GM18870 (cell line): ENCODE measurements around the gene QSOX2.

Source experiments
- ATAC-seq: cut with Tn5 transposase; IDR thresholded peaks from one replicate; pipeline ENCODE4 v1.9.1; 2021; ENCODE audit warnings: moderate library complexity; ENCODE audit not compliant: unreplicated experiment

The QSOX2 gene

DNA sequence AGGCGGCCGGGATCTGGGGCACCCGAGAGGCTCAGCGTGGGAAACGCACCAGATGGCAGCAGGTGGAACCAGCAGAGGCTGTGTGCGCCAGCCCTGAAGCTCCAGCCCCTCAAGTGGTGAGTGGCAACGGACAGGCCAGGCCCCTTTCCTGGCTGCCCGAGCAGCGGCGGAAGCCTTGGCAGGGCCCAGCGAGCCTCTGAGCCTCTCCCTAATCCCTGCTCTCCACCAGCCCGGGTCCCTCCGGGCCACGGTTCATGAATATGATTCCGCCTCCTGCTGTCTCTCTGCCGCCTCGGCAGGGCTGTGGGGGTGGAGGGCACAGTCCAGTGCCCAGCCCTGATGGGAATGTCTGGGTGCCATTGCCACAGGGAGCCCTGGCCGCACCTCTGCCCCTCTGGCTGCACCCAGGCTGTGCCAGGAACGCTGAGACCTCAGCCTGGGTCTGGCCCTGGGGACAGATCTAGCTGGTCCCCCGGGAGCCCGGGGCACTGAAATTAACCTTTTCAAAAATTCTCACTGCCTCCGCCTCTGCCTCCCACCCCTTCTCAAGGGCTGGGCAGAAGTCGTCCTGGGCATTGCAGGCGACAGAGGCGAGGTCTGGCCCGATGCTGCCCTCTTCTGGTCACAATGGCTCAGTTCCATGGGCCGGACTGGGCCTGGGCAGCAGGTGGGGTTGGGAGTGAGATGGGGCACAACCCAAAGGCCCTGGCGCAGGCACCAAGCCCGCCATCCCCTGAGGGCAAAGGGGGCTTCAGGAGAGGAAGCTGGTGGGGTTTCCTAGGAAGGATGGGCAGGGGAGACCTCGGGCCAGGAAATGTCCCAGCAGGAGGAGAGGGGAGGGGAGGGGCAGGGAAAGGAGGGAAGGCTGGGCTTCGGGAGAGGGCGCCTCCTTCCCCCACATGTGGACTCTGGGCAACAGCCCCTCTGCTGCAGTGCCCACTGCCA, 38.0 kb upstream of the QSOX2 start:
- ATAC-seq: peak; percentile 61

DNA sequence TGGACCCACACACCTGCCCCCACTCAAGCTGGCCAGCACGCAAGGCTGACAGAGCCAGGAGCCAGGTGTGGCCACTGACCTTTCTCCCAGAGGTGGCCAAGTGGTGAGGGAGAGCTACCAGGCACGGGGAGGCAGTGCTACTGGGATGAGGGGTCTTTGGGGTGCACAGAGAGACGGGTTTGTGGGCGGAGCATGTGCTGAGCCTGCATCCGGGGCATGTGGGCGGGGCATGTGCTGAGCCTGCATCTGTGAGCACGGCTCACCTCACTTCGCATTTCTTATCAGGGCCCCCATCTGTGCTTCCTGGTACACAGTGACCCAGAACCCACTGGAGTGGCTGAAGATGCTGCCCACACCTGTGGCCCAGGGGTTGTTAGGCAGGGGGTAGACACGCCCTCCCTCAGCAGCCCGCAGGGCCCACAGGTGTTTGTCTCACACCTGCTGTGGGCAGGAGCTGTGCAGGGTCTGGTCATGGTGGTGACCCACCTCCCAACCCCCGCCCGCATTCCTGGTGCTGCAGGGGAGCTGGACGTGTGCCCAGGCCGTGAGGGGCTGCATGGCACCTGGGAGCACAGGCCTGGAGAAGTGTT, 36.8 kb upstream of the QSOX2 start:
- no peak for ATAC-seq

DNA sequence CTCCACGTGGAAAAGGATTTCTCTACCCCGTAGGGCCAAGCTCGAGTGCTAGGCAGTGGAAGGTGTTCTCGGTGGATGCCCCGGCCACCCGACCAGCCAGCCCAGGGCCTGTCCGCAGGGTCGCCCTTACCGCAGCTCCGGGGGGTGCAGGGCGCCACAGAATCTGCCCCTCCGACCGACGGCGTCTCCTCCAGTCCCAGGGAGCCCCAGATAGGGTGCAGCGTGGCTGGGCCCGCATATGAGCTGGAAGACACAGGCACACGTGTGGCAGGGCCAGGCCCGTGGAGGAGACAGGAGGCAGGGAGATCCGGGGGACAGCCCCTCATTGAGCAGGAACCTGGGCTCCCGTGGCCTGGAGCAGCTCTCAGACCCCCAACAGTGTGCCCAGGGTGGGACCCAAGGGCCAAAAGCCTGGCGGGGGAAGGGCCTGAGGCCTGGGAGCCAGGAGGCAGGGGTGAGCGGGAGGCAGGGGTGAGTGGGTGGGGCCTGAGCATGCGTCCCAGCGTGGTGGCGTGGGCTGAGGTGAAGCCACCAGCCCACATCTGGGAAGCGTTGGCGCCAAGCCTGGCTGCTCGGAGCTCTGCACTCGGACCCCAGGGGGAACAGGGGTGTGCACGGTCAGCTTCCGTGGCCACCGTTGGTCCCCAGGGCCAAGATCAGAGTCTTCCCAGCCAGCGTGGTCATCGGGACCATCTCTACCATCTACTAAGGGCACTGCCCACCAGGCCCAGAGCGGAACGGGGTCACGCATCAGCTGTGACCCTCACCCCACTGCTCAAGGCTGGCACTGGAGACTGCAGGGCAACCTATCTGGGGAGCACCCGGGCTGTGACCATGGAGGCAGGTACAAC, 36.0 kb upstream of the QSOX2 start:
- no peak for ATAC-seq

DNA sequence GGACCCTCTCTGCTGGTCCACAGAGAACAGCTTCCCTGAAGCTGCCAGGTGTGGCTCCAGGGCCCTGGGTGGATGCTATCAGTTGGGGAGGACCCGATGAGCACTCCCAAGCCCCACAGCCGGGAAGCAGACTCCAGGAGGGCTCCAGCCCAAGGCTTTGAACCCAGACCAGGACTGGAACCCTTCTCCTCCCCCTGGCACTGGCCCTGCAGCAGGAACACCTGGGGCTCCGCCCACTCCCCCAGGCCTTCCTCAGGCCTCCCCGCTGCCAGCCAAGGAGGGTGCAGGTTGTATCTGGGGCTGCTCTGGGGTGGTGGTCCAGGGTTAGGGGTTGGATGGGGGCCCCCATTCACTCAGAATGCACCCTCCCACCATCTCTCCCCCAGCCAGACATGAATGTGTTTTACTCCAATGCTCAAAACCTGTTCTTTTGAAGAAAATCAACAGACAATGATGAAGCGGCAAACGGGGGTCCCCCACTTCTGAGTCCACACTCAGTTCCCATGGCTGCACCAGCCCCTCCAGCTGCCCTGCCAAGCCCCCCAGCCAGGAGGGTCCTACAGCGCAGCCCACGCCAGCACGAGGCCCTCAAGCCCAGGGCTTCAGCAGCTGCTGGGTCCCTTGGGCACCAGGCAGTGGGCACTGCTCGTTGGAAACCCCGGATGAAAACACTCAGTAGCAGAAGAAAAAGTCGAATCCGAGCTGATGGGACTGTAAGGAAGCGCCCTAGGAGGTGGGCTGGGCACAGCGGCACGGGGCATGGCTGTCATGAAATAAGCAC, 35.1 kb upstream of the QSOX2 start:
- no peak for ATAC-seq

DNA sequence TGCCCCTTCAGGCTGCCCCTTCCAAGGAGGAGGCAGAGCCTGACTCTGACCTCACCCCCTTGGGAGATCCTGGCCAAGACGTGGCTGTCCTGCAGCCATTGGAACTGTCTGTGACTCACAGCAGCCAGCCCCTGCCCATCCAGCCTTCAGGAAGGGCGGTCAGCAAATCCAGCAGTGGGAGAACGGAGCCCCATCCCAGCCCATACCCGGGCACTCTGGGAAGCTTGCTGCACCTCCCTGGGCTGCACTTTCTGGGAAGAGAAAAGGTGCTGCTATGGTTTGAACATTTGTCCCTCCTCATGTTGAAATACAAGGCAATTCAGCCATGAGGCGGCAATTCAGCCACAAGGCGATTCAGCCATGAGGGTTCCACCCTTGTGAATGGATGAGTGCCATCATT, 33.9 kb upstream of the QSOX2 start:
- no peak for ATAC-seq

DNA sequence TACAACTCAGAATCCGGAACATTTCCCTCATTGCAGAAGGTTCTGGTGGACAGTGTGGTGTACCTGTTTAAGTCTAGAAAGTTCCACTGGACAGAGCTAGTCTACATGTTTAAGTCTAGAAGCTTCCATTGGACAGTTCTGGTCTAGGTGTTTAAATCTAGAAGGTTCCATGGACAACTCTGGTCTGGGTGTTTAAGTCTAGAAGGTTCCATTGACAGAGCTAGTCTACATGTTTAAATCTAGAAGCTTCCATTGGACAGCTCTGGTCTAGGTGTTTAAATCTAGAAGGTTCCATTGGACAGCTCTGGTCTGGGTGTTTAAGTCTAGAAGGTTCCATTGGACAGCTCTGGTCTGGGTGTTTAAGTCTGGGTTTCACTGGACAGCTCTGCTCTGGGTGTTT, 33.3 kb upstream of the QSOX2 start:
- ATAC-seq: no peak

DNA sequence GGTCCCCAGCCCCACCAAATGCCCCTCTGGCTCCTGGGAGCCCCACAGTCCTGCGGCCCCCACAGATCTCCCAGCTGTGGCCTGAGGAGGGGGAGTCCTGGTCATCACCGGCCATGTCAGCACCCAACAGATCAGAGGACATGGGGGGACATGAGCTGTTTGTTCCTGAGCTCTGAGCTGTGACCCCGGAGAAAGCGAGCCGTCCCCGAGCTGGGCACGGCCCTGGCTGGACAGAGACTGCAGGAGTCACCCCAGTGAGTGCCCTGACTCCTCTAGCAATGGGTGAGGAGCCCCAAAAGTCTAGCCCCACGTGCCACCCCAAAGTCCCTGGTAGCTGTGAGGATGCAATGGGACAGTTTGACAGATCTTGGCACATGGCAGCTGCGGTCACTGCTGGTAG, 32.6 kb upstream of the QSOX2 start:
- ATAC-seq: no peak

DNA sequence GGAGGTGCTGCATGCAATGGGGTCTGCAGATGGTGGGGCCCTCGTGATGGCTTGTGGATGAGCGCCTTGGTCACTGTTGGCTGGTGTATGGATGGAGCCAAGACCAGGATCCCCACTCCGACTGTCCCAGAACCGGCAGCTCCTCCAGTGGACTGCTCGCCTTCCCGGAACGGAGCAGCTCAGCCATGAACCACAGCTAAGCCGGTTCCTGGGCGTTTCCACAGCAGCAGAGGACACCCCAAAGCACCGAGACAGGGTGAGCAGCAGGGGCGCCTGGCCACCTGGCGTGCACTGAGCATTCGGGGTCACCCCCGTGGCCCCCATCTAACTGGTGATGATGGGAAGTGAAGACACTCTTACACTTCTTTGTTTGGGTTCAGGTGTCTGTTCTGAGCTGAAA, 32.1 kb upstream of the QSOX2 start:
- no peak for ATAC-seq

DNA sequence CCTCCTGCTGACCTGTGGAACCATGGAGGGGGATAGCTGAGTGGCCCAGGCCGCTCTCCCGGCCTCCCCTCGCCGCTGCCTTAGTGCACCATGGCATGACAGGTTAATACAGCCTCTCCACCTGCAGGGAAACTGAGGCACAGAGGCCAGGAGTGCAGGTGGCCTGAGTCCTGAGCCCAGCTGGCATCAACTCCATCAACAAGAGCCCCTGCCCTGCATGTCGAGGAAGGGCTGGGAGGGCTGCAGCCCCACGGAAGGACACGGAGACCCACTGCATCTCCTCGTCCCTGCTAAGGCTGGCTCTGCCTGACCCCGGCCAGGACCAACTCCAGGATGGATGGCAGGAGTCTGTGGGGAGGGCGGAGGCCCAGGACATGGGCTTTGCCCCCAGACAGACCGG, 31.1 kb upstream of the QSOX2 start:
- no peak for ATAC-seq

DNA sequence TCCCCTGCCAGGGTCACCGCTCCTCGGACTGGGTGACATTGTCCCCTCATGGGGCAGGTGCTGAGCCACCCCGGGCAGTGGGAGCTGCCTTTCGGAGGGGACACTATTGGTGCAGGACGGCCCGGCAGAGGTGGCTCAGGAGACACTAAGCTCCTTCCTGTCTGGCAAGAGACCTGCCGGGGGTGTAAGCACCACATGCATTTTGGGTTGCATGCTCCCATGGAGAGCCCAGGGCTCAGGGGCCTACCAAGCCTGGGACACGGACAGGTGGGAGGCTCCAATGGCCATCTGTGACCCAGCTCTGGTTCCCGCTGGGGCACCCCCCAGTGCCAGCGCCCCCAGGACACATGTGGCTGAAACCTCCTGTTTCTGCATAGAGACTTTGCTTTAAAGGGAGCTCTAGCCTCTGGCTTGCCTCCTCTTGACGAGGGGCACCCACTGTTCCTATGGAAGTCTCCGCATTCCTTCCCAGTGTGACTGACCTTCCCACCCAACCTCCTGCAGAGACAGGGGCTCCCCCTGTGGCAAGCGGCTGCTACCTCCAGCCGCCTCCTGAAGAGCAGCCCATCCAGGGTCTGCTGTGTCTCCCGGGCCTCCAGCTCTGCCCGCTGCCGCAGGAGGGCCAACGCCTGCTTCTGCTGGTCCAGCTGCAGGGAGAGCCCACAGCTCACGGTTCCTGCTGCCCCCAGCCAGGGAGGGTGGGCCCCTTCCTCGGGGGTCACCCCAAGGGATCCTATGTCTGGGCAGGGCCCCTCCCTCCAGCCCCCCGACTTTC, 30.2 kb upstream of the QSOX2 start:
- ATAC-seq: no peak

DNA sequence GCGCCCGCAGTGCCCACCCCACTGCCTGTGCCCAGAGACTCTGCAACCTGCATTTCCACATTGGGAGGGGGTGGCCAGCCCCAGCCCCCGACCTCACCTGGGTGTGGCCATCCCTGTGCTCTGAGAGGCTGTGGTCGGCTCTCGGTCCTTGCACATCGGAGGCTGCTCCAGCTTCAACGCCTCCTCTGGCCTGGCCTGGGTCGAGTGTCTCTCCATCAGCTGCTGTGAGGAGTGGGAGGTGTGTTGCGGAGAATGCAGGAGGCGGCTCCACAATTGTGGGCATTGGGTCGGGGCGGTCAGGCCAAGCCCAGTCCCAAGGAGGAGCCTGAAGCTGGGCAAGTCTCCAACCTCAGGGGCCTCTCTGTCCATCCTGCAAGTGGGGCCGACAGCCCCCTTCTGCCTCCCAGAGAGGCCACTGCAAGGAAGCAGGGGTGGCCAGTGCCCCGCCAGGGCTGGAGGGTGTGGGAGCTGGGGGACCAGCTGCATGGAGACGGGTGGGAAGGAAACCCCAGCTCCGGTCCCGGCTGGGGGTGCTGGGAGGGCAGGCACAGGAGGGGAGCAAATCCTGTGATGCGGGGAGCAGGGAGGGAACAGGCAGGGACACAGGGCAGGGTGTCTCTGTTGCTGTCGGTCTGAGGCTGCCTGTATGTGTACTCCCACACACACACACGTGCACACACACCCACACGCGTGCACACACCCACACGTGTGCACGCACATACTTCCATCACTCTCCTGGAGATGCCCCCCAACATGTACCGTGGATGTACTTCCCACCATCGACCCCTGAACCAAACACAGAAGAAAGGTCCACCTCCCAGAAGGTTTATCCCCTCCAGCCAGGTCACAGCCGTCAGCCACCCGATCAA, 29.4 kb upstream of the QSOX2 start:
- ATAC-seq: no peak

DNA sequence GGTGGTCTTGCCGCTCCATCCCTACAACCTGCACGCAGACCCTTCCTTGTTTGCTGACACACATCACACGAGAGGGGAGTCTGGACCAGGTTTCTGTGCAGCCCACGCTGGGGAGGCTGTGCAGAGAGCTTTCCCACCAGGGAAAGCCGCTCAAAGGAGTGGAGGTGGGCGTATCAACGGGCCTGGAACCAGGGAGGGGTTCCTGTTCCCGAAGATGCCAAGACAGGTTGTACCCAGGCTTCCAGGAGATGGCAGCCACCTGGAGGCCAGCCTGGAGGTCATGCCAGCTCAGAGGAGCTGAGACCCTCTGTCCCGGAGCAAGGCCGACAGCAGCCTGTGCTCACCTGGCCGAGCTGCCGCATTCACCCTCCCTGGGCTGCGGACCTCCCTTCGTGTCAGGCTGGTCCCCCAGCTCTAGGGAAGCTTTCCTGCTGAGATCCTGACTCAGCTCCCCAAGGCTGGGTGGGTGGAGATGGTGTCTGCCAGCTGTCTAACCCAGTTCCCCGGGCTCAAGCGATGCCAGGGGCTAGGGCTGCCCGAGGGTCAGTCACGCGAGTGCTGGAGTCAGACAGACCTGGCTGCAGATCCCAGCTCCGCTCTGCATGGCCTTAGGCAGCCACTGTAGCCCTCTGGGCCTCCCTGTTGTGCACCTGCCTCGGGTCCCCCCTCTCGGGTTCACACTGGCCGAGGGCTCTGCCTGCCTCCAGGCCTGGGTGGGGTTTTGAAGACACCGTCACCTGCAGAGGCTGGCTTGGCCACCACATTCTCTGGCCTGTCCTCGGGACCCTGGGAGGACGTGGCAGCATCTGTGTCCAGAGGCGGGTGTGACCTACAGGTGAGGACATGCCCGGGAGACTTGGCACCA, 28.5 kb upstream of the QSOX2 start:
- ATAC-seq: no peak

DNA sequence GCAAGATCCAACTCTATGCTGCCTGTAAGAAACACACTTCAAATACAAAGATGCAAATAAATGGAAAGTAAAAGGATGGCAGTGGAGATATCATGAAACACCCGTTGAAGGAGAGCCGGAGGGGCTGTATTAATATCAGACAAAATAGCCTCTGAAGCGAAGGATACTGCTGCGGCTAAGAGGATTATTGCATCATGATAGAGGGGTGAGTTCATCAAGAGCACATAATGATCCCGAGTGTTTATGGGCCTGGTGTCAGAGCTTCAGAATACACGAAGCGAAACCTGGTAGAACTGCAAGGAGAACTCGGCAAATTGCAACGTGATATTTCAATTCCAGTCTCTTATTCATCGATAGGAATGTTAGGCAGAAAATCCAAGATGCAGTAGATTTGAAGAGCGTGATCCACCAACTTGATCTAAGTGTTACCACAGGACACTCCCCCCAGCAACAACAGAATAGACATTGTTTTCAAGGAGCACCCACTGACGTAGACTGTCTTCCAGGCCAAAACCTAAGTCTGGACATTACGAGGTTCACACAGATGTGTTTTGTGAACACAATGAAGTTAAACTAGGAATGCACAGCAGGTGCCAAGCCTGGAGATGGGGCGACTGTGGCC, 27.7 kb upstream of the QSOX2 start:
- ATAC-seq: no peak

DNA sequence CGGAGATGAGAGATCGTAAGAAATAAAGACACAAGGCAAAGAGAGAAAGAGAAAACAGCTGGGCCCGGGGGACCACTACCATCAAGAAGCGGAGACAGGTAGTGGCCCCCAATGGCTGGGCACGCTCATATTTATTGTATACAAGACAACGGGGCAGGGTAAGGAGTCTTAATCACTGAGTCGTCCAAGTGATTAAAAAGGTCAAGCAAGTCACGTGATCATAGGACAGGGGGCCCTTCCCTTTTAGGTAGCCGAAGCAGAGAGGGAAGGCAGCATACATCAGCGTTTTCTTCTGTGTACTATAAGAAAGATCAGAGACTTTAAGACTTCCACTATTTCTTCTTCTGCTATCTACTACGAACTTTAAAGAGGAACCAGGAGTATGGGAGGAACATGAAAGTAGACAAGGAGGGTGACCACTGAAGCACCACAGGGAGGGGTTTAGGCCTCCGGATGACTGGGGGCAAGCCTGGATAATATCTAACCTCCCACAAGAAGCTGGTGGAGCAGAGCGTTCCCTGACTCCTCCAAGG, 24.6 kb upstream of the QSOX2 start:
- ATAC-seq: no peak

DNA sequence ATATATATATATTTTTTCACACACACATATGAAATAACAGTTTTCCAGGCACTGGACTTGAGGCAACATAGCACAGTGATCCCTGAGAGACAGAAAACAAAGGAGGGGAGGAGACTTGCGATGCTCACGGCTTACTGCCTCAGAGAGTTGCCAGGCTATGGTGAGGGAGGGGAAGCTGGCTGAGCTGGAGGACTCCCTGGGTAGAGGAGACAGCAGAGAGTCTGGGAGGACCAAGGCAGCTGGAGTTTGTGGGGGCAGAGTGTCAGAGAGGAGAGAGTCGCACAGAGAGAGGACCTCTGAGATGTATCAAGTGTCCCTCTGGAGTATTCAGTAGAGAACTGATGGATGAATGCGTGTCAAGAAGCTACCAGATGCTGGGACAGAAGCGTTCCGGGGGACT, 23.1 kb upstream of the QSOX2 start:
- ATAC-seq: no peak

DNA sequence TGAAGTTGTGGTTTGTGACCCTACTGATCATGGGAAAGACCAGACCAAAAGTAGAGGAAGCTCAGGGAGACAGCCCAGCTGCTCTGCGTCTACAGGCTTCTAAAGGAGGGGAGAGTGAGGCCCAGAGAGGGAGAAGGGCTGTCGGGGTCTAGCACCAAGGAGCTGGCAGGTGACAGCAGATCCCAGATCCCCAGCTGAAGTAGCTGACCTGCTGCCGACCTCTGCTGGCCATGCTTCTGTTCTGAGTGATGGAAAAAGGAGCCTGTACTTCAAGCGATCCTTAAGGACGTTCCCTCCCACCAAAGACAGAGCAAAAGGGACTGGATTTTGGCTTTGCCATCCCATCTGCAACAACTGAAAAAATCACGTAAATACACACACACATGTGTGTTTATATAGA, 22.7 kb upstream of the QSOX2 start:
- ATAC-seq: no peak

DNA sequence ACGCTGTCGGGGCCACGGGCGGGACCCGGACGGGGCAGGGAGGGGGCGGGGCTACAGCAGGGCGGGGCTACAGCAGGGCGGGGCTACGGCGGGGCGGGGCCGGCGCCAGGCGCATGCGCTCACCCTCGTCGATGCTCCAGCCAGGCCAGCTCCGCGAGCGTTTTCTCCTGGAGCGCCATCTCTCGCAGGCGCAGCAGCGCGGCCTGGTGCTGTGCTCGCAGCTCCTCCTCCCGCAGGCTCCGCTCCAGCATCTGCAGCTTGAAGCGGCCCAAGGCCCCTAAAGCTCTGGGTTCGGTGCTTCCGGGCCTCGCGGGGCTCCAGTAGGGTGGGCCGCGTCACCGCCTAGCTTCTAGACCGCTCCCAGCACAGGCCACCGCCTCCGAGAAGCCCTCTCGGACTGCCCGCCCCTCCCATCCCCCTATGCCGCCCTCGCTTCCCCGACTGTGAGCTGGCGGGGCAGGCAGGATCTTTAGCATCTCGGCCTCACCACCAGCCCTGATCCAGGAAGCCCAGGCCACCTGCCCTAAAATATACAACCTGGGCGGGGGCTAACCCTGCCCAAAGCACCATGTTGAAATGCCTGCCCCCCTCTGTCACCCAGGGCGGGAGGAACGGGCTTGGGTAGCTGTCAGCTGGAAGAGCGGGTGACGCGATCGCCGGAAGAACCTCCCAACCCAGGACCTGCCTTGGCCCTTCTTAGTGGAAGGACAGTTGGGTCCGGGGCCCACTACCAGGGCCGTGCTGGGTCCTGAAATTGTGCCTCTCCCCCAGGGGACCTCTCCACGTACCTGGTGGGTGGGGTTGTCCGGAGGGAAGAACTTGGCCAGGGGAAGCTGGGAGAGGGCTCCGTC, 21.9 kb upstream of the QSOX2 start:
- no peak for ATAC-seq
